GM18520 (cell line): Measurements from ENCODE around the gene KRTAP9-2.
"Not testable (repeated sequence)": the region's sequence is repeated elsewhere in the genome, so short reads cannot be mapped to it uniquely, and the experiment has no call there.

Experiments used
- ATAC-seq: cut with Tn5 transposase; IDR thresholded peaks from one replicate; pipeline ENCODE4 v1.9.1; 2021; ENCODE audit not compliant: unreplicated experiment

The KRTAP9-2 gene

GRCh38 chr17:41232399-41233105 lies 6.1 kb downstream of the KRTAP9-2 start, which contains the start of gene KRTAP9-3:
Gene KRTAP9-3 (plus strand): TSS chr17:41232449. CDS start chr17:41232502, 53 bp downstream.
- ATAC-seq = not testable (repeated sequence)

GRCh38 chr17:41237116-41237515 lies 10.7 kb downstream of the KRTAP9-2 start:
- ATAC-seq = not testable (repeated sequence)

DNA sequence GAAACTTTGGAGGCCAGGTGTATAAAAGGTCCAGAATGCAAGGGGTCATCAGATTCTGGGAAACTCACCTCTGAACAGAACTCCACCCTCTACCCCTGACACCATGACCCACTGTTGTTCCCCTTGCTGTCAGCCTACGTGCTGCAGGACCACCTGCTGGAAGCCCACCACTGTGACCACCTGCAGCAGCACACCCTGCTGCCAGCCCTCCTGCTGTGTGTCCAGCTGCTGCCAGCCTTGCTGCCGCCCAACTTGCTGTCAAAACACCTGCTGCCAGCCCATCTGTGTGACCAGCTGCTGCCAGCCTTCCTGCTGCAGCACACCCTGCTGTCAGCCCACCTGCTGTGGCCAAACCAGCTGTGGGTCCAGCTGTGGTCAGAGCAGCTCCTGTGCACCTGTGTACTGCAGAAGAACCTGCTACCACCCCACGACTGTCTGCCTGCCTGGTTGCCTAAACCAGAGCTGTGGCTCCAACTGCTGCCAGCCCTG lies 11.5 kb downstream of the KRTAP9-2 start, which contains the start of gene KRTAP9-8:
KRTAP9-8 (plus strand) TSS at position 51 of the 489 bp plus-strand sequence; CDS start at position 104, 53 bp downstream.
- ATAC-seq = not testable (repeated sequence)

DNA sequence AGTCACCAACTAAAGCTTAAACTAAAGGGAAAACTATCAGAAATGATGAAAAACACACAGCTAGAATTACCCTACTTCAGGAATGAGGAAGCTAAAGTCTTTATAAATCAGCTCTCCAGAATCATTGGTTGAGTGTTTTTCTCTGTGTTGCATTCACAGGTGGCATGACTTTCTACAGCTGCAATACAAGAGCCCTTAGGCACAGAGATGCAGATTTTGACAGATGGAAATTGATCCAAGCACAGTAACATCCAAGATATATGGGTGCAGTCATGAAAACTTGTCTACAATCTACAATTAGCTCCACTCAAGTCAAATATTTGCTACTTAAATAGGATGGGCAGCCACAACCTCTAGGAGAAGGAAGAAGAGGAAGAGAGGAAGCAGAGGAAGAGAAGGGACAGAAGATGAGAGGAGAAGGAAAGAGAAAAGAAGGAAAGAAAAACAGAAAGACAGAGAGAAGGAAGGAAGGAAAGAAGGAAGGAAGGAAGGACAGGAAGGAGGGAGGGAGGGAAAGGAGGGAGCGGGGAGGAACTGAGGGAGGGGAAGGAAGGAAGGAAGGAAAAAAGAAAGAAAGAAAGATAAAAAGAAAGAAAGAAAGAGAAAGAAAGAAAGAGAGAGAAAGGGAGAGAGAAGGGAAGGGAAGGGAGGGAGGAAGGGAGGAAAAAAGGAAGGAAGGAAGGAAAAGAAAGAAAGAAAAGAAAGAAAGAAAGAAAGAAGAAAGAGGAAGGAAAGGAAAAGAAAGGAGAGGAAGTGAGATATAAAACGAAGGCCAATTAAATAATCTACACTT lies 20.7 kb downstream of the KRTAP9-2 start:
- ATAC-seq = not testable (repeated sequence)

GRCh38 chr17:41249637-41250240 lies 23.3 kb downstream of the KRTAP9-2 start, which contains the start of gene KRTAP9-4:
Gene KRTAP9-4 (plus strand): TSS chr17:41249687. CDS start chr17:41249721, 34 bp downstream.
- ATAC-seq = not testable (repeated sequence)

GRCh38 chr17:41251261-41251660 lies 24.8 kb downstream of the KRTAP9-2 start:
- no peak for ATAC-seq

GRCh38 chr17:41254861-41255260 lies 28.4 kb downstream of the KRTAP9-2 start:
- ATAC-seq = no peak

DNA sequence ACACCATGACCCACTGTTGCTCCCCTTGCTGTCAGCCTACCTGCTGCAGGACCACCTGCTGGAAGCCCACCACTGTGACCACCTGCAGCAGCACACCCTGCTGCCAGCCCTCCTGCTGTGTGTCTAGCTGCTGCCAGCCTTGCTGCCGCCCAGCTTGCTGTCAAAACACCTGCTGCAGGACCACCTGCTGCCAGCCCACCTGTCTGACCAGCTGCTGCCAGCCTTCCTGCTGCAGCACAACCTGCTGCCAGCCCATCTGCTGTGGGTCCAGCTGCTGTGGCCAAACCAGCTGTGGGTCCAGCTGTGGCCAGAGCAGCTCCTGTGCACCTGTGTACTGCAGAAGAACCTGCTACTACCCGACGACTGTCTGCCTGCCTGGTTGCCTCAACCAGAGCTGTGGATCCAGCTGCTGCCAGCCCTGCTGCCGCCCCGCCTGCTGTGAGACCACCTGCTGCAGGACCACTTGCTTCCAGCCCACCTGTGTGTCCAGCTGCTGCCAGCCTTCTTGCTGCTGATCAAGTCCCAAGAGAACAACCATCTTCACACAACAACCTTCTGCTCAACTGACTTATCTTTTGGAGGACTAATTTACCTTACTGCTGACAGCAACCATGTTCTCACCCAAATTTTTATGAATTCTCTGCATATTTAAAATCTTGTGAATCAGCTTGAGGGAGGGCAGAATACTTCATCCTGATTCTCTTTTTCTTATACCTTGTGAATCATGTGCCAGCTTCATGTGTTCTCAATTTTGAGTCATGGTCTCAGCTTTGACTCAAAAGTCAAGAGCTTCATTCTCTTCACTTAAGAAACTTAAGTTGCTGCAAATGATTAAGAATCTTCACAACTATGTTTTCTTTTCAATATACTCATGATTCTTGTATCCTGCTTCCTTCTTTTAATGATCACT lies 29.2 kb downstream of the KRTAP9-2 start, which contains the start of gene KRTAP9-9:
KRTAP9-9 (plus strand) TSS at position 4 of the 910 bp plus-strand sequence.
- ATAC-seq = not testable (repeated sequence)

GRCh38 chr17:41256291-41256685 lies 29.8 kb downstream of the KRTAP9-2 start:
- no peak for ATAC-seq

- ATAC-seq = no peak
Measured at GRCh38 chr17:41258406-41258805, 32.0 kb downstream of the KRTAP9-2 start.

GRCh38 chr17:41263212-41263611 lies 36.8 kb downstream of the KRTAP9-2 start:
- ATAC-seq = no peak

DNA sequence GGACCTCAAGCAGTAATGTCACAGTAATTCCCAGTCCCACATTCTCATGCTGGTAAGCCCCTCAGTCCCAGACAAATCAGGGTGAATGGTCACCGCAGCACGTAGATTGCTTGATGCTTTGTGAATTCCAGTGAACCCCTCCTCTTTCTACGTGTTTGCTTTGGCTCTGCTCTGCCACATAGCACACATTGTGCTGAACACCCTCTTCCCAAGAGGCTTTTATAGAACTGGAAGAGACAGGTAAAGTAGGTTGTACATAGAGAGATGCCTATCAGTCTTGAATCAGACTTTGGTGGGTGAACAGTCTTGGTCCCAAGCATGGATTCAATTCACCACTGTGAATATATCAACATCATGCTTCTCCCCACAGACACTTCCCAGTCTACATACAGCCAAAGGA lies 38.2 kb downstream of the KRTAP9-2 start:
- ATAC-seq = no peak

- no peak for ATAC-seq
Measured at GRCh38 chr17:41265078-41265477, 38.6 kb downstream of the KRTAP9-2 start, which contains the start of gene KRTAP9-6. Gene KRTAP9-6 (plus strand): TSS chr17:41265378. CDS start chr17:41265378, 0 bp downstream.

GRCh38 chr17:41267711-41268110 lies 41.3 kb downstream of the KRTAP9-2 start:
- ATAC-seq = no peak

DNA sequence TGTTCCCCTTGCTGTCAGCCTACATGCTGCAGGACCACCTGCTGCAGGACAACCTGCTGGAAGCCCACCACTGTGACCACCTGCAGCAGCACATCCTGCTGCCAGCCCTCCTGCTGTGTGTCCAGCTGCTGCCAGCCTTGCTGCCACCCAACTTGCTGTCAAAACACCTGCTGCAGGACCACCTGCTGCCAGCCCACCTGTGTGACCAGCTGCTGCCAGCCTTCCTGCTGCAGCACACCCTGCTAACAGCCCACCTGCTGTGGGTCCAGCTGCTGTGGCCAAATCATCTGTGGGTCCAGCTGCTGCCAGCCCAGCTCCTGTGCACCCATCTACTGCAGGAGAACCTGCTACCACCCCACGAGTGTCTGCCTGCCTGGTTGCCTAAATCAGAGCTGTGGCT lies 44.9 kb downstream of the KRTAP9-2 start:
- ATAC-seq = not testable (repeated sequence)

- no peak for ATAC-seq
Measured at GRCh38 chr17:41271858-41272257, 45.4 kb downstream of the KRTAP9-2 start.

DNA sequence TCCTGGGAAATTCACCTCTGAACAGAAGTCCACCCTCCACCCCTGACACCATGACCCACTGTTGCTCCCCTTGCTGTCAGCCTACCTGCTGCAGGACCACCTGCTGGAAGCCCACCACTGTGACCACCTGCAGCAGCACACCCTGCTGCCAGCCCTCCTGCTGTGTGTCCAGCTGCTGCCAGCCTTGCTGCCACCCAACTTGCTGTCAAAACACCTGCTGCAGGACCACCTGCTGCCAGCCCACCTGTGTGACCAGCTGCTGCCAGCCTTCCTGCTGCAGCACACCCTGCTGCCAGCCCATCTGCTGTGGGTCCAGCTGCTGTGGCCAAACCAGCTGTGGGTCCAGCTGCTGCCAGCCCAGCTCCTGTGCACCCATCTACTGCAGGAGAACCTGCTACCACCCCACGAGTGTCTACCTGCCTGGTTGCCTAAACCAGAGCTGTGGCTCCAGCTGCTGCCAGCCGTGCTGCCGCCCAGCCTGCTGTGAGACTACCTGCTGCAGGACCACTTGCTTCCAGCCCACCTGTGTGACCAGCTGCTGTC lies 49.3 kb downstream of the KRTAP9-2 start, which contains the start of gene KRTAP9-7:
KRTAP9-7 (plus strand) TSS at position 51 of the 543 bp plus-strand sequence; CDS start at position 51, 0 bp downstream.
- ATAC-seq = not testable (repeated sequence)
